ENCODE data around the gene MMP17. TPM values are rescaled to one million over a fixed set of nuclear protein-coding genes. Genes with fewer than 3 reads are reported as not detected.
"Not testable (repeated sequence)": the region's sequence is repeated elsewhere in the genome, so short reads cannot be mapped to it uniquely, and the experiment has no call there.

The MMP17 gene
- polyA plus RNA-seq, 1 donor from 2014 or later, result 79.0 TPM

DNA sequence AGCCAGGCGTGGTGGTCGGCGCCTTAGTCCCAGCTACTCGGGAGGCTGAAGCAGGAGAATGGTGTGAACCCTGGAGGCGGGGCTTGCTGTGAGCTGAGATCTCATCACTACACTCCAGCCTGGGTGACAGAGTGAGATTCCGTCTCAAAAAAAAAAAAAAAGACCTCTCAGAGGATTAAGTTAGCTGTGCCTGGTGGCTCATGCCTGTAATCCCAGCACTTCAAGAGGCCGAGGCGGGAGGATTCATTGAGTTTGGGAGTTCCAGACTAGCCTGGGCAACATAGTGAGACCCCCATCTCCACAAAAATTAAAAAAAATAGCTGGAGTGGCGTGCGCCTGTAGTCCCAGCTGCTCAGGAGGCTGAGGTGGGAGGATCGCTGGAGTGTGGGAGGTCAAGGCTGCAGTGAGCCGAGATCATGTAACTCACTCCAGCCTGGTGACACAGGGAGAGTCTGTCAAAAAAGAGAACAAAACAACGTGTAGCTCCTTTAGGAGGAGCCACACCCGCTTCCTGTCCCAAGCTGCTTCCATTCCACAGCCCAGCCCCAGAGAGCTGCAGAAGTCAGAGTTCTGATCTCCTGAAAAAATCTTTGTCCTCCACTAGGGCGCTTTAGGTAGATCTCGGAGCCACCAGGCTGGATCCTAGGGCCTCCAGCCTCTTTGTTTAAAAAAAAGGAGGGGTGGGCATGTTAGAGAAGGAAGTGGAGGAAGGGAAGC, 54.8 kb downstream of the MMP17 start:
- H3F3A ChIP-seq (ENCODE audit: insufficient read depth, low read length, poor library complexity, severe bottlenecking), result no peaks in the 10 kb centered on the region
- no peak overlapping the region for H3K27ac ChIP-seq (ENCODE audit: low read length)
- H3K9ac ChIP-seq (ENCODE audit: low read length), result no peak overlapping the region
- H3K9me2 ChIP-seq (ENCODE audit: insufficient read depth, low read length), result no peaks in the 10 kb centered on the region
- H3K36me3 ChIP-seq (ENCODE audit: insufficient read depth, low read length), result no peaks in the 10 kb centered on the region
- H3K79me2 ChIP-seq (replicated peaks; ENCODE audit: insufficient read depth, low read length), result no peaks in the 10 kb centered on the region
- no peak overlapping the region for H2AFZ ChIP-seq (ENCODE audit: low read depth, low read length)
- H4K20me1 ChIP-seq (ENCODE audit: insufficient read depth), result no peaks in the 10 kb centered on the region
- H3K4me3 ChIP-seq (ENCODE audit: low read length), result no peak overlapping the region
- no peaks in the 10 kb centered on the region for H3K9me3 ChIP-seq (ENCODE audit: low read length)
- no peaks in the 10 kb centered on the region for H3K27me3 ChIP-seq (ENCODE audit: insufficient read depth, low read depth, low read length)
- TF ChIP-seq TAF1 (IDR thresholded peaks at IDR 0.05; ENCODE audit: low read depth), result no peak
- no peak for TF ChIP-seq EZH2 (IDR thresholded peaks at IDR 0.05; ENCODE audit: borderline replicate concordance, insufficient read depth, low read length, poor library complexity, severe bottlenecking)
- no peak for TF ChIP-seq MXI1 (conservative IDR thresholded peaks at IDR 0.05; ENCODE audit: poor library complexity, severe bottlenecking)
- no peak for TF ChIP-seq CTCF (IDR thresholded peaks at IDR 0.05; ENCODE audit: poor library complexity, severe bottlenecking)
- TF ChIP-seq POLR2AphosphoS5 (IDR thresholded peaks at IDR 0.05), result no peak
- TF ChIP-seq SMC3 (conservative IDR thresholded peaks at IDR 0.05; ENCODE audit: poor library complexity), result no peak
- TF ChIP-seq, protein P1, sequence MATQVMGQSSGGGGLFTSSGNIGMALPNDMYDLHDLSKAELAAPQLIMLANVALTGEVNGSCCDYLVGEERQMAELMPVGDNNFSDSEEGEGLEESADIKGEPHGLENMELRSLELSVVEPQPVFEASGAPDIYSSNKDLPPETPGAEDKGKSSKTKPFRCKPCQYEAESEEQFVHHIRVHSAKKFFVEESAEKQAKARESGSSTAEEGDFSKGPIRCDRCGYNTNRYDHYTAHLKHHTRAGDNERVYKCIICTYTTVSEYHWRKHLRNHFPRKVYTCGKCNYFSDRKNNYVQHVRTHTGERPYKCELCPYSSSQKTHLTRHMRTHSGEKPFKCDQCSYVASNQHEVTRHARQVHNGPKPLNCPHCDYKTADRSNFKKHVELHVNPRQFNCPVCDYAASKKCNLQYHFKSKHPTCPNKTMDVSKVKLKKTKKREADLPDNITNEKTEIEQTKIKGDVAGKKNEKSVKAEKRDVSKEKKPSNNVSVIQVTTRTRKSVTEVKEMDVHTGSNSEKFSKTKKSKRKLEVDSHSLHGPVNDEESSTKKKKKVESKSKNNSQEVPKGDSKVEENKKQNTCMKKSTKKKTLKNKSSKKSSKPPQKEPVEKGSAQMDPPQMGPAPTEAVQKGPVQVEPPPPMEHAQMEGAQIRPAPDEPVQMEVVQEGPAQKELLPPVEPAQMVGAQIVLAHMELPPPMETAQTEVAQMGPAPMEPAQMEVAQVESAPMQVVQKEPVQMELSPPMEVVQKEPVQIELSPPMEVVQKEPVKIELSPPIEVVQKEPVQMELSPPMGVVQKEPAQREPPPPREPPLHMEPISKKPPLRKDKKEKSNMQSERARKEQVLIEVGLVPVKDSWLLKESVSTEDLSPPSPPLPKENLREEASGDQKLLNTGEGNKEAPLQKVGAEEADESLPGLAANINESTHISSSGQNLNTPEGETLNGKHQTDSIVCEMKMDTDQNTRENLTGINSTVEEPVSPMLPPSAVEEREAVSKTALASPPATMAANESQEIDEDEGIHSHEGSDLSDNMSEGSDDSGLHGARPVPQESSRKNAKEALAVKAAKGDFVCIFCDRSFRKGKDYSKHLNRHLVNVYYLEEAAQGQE (IDR thresholded peaks at IDR 0.05; ENCODE audit: borderline replicate concordance), result no peak
- no peak for TF ChIP-seq EP300 (conservative IDR thresholded peaks at IDR 0.05; ENCODE audit: poor library complexity, severe bottlenecking)
- no peak for TF ChIP-seq RAD21 (conservative IDR thresholded peaks at IDR 0.05)
- no peak overlapping the region for H3K4me2 ChIP-seq (ENCODE audit: low read length)

- Histone ChIP-seq H3K9ac (ENCODE audit: low read length) (no peak overlapping the region), H3K27ac (ENCODE audit: low read length) (no peak overlapping the region), H3K36me3 (ENCODE audit: insufficient read depth, low read length) (no peaks in the 10 kb centered on the region), H3F3A (ENCODE audit: insufficient read depth, low read length, poor library complexity, severe bottlenecking) (no peaks in the 10 kb centered on the region), H3K27me3 (ENCODE audit: insufficient read depth, low read depth, low read length) (no peaks in the 10 kb centered on the region), H3K4me3 (ENCODE audit: low read length) (no peak overlapping the region), H3K9me2 (ENCODE audit: insufficient read depth, low read length) (no peaks in the 10 kb centered on the region), H3K9me3 (ENCODE audit: low read length) (no peaks in the 10 kb centered on the region), H4K20me1 (ENCODE audit: insufficient read depth) (no peaks in the 10 kb centered on the region), H3K4me2 (ENCODE audit: low read length) (no peak overlapping the region), H3K79me2 (replicated peaks; ENCODE audit: insufficient read depth, low read length) (no peaks in the 10 kb centered on the region), H2AFZ (ENCODE audit: low read depth, low read length) (no peak overlapping the region)
- TF ChIP-seq SMC3 (conservative IDR thresholded peaks at IDR 0.05; ENCODE audit: poor library complexity), result no peak
- TF ChIP-seq POLR2AphosphoS5 (IDR thresholded peaks at IDR 0.05), result no peak
- TF ChIP-seq MXI1 (conservative IDR thresholded peaks at IDR 0.05; ENCODE audit: poor library complexity, severe bottlenecking), result no peak
- TF ChIP-seq CTCF (IDR thresholded peaks at IDR 0.05; ENCODE audit: poor library complexity, severe bottlenecking), result no peak
- TF ChIP-seq, protein P1 (IDR thresholded peaks at IDR 0.05; ENCODE audit: borderline replicate concordance), result no peak
These were observed 55.3 kb downstream of the MMP17 start for GRCh38 chr12:131883521-131883900.

- not testable (repeated sequence) for H3K9me3 ChIP-seq (ENCODE audit: low read length); H3K9me2 ChIP-seq (ENCODE audit: insufficient read depth, low read length); H4K20me1 ChIP-seq (ENCODE audit: insufficient read depth); H3F3A ChIP-seq (ENCODE audit: insufficient read depth, low read length, poor library complexity, severe bottlenecking); H3K79me2 ChIP-seq (replicated peaks; ENCODE audit: insufficient read depth, low read length); H3K27ac ChIP-seq (ENCODE audit: low read length); H2AFZ ChIP-seq (ENCODE audit: low read depth, low read length); H3K27me3 ChIP-seq (ENCODE audit: insufficient read depth, low read depth, low read length); H3K9ac ChIP-seq (ENCODE audit: low read length); H3K4me2 ChIP-seq (ENCODE audit: low read length); H3K36me3 ChIP-seq (ENCODE audit: insufficient read depth, low read length); H3K4me3 ChIP-seq (ENCODE audit: low read length)
These were observed 56.9 kb downstream of the MMP17 start for GRCh38 chr12:131885076-131885475.

All from neural cell (in vitro differentiated cells).